Activated B cell treated with CpG ODN at 0.5 μM for 24 hours (primary cell): Measurements from ENCODE around the gene P2RX3. TPM values are rescaled to one million over a fixed set of nuclear protein-coding genes. Genes with fewer than 3 reads are reported as not detected.

Experiments used
- ATAC-seq: fragments of 200-7000 bp; cut with Tn5 transposase; one replicate; pipeline ENCODE4 v1.10.0; 2021; ENCODE audit warnings: low read depth, mild to moderate bottlenecking, moderate library complexity
- CTCF ChIA-PET: fragments of 350-600 bp; sonication (Branson Sonifier 250); formaldehyde crosslinking; loops from one replicate; lab custom pipeline; 2021; ENCODE audit warnings: antibody characterized with exemption; lab: Charles Lee
- POLR2A ChIA-PET: fragments of 350-600 bp; sonication (Branson Sonifier 250); formaldehyde crosslinking; loops from one replicate; lab custom pipeline; 2021; ENCODE audit warnings: antibody characterized with exemption; lab: Charles Lee
- DNase-seq: peaks from one replicate; pipeline ENCODE4 v3.0.0; 2022
- H3K27ac Mint-ChIP-seq: one replicate; pipeline ENCODE4 v1.8.0; 2020; ENCODE audit warnings: mixed read lengths
- H3K27me3 Mint-ChIP-seq: one replicate; pipeline ENCODE4 v1.8.0; 2021; ENCODE audit warnings: mixed read lengths
- H3K36me3 Mint-ChIP-seq: one replicate; pipeline ENCODE4 v1.8.0; 2021; ENCODE audit warnings: low read depth, mixed read lengths
- H3K4me1 Mint-ChIP-seq: one replicate; pipeline ENCODE4 v1.8.0; 2021; ENCODE audit warnings: mixed read lengths
- H3K4me3 Mint-ChIP-seq: one replicate; pipeline ENCODE4 v1.8.0; 2020; ENCODE audit warnings: mild to moderate bottlenecking, mixed read lengths
- H3K9me3 Mint-ChIP-seq: one replicate; pipeline ENCODE4 v1.8.0; 2020; ENCODE audit warnings: mixed read lengths
- CTCF ChIP-seq: fragments of 200-600 bp; IDR thresholded peaks from one replicate; pipeline ENCODE4 v1.8.0; 2022; ENCODE audit warnings: antibody characterized with exemption, mild to moderate bottlenecking
- intact Hi-C: fragments of 100-400 bp; cut with micrococcal nuclease; formaldehyde crosslinking; loops from one replicate; pipeline ENCODE4 v1.15.1; 2024
- total RNA-seq: library from RNA; stranded (reverse); gene quantifications from 2 replicates; pipeline ENCODE4 v1.2.3, GENCODE V29; 2022

The P2RX3 gene
- total RNA-seq, 1 donor from 2014 or later = not detected

GRCh38 chr11:57311109-57311936 is 26.8 kb upstream of the P2RX3 start:
- ChIA-PET POLR2A (interaction anchor here (0.9 kb wide), 1 partner anchor 24 kb away, joined by 3 read pairs; the partner anchor contains the start of gene SSRP1), CTCF (no interaction called here)
- Mint-ChIP-seq H3K27ac (no peak overlapping the region), H3K36me3 (peaks cover 8% of the 10 kb centered on the region), H3K4me3 (peak overlapping the region; percentile 25), H3K27me3 (peaks cover 5% of the 10 kb centered on the region), H3K9me3 (no peaks in the 10 kb centered on the region), H3K4me1 (peaks cover 17% of the 10 kb centered on the region)
- ATAC-seq (peak; percentile 86), DNase-seq (no peak)
- no peak for TF ChIP-seq CTCF
- intact Hi-C loops = no loop called here

DNA sequence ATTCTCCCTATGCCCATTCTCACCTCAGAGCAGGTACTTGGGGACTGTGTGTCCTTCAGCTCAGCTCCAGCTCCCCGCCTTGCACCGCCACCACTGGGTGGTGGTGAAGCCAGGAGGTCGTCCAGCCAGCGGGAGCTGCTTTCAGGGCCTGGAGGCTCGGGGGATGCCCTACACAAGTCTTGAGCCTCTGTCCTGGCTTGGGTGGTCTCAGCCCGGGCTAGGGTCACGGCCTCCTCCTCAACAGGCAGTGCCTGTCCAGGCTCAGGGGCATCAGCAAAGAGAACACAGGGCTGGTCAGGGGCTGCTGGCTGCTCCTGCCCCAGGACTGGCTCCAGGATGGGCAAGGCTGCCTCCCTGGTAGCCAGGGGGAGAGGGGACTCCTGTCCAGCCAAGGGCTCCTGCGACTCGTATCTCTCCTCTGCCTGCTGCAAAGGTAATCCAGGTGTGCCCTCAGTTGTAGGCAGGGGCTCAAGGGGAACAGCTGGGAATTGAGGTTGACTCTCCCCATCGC is 25.6 kb upstream of the P2RX3 start:
- CTCF ChIA-PET = no interaction called here
- ATAC-seq (no peak), DNase-seq (no peak)
- Mint-ChIP-seq H3K4me3 (no peak overlapping the region), H3K9me3 (no peaks in the 10 kb centered on the region), H3K36me3 (peaks cover 8% of the 10 kb centered on the region), H3K27ac (no peak overlapping the region), H3K27me3 (peaks cover 5% of the 10 kb centered on the region), H3K4me1 (peaks cover 17% of the 10 kb centered on the region)
- POLR2A ChIA-PET = no interaction called here
- intact Hi-C loops = no loop called here
- no peak for TF ChIP-seq CTCF

- ATAC-seq (no peak), DNase-seq (no peak)
- H3K36me3 Mint-ChIP-seq = peaks cover 8% of the 10 kb centered on the region
- no peak for TF ChIP-seq CTCF
- H3K27me3 Mint-ChIP-seq = peaks cover 5% of the 10 kb centered on the region
- H3K9me3 Mint-ChIP-seq = no peaks in the 10 kb centered on the region
- no peak overlapping the region for H3K27ac Mint-ChIP-seq
- peaks cover 17% of the 10 kb centered on the region for H3K4me1 Mint-ChIP-seq
- no peak overlapping the region for H3K4me3 Mint-ChIP-seq
- ChIA-PET POLR2A (no interaction called here), CTCF (no interaction called here)
- intact Hi-C loops = no loop called here
These were observed 24.9 kb upstream of the P2RX3 start for GRCh38 chr11:57313071-57313787.

DNA sequence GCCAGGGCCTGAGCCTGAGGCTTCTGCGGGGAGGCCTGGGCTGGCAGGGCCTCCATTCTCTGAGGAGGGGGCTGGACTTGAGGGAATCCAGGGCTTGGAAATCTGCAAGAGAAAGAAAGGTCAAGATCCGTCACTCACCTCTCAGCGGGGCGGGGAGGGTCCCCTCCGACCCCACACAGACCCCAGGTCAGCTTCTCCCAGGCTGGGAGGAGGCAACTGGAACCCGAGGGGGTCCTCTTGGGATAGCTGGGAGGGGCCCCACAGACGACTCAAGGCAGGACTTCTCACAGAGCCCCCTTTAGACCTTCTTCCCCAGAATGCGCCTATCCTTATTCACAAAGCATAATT is 24.4 kb upstream of the P2RX3 start:
- POLR2A ChIA-PET = no interaction called here
- no peak for ATAC-seq
- no peak for DNase-seq

More for the DNA sequence above, 24.4 kb upstream of the P2RX3 start:
- Mint-ChIP-seq H3K36me3 (peaks cover 8% of the 10 kb centered on the region), H3K4me1 (peaks cover 17% of the 10 kb centered on the region), H3K27me3 (peaks cover 5% of the 10 kb centered on the region), H3K9me3 (no peaks in the 10 kb centered on the region), H3K27ac (no peak overlapping the region), H3K4me3 (no peak overlapping the region)
- no peak for TF ChIP-seq CTCF
- intact Hi-C loops = no loop called here
- CTCF ChIA-PET = no interaction called here
